ENCODE data around the gene CAND2. TPM values are rescaled to one million over a fixed set of nuclear protein-coding genes. Genes with fewer than 3 reads are reported as not detected.

The CAND2 gene
- polyA plus RNA-seq, 1 of the 3 experiments (the other 2 are of a cell fraction) = 1.5 TPM

GRCh38 chr3:12818773-12819172 lies 22.3 kb downstream of the CAND2 start:
- no peaks in the 10 kb centered on the region for H3K27me3 ChIP-seq (ENCODE audit: insufficient read depth)
- H3K9me3 ChIP-seq = no peaks in the 10 kb centered on the region
- no peaks in the 10 kb centered on the region for H3K79me2 ChIP-seq (ENCODE audit: insufficient read depth)
- no peak overlapping the region for H2AFZ ChIP-seq (ENCODE audit: low read depth)
- TF ChIP-seq ZBTB33 (IDR thresholded peaks at IDR 0.05; ENCODE audit: borderline replicate concordance, low read depth) (no peak), ELF1 (IDR thresholded peaks at IDR 0.05) (no peak)
- H4K20me1 ChIP-seq (ENCODE audit: insufficient read depth) = no peaks in the 10 kb centered on the region
- POLR2A ChIA-PET = interaction anchor here (1.7 kb wide), 1 partner anchor 13 kb away, joined by 4 read pairs; no protein-coding TSS in a partner anchor
- no peak overlapping the region for H3K9ac ChIP-seq
- H3K9me2 ChIP-seq = no peaks in the 10 kb centered on the region
- no peak for DNase-seq
- CTCF ChIA-PET = interaction anchor here (1.1 to 1.8 kb wide), 3 partner anchors 9 to 23 kb away, joined by 4 to 7 read pairs (median 4); partner anchors contain the start of gene RPL32
- peaks cover 0 to 9% of the 10 kb centered on the region in 2 experiments; a peak in 1 of 4 replicates for H3K4me1 ChIP-seq (ENCODE audit: control insufficient read depth in 1 of 2, insufficient read depth in 2 of 2, low read depth in 1 of 2, low read length in 1 of 2)
- H3F3A ChIP-seq (replicated peaks; ENCODE audit: insufficient read depth) = no peaks in the 10 kb centered on the region
- H3K36me3 ChIP-seq (replicated peaks in 1 of 2; ENCODE audit: control insufficient read depth in 1 of 2, insufficient read depth in 2 of 2, low read length in 1 of 2) = no peaks in the 10 kb centered on the region
- H3K4me2 ChIP-seq = no peak overlapping the region
- WGBS (ENCODE audit: low lambda C conversion rate) = 72% methylated on average over 5 of the region's 5 CpGs
- no peak overlapping the region for H3K4me3 ChIP-seq (ENCODE audit: low read depth in 2 of 2, low read length in 1 of 2)
- no peak overlapping the region for H3K27ac ChIP-seq (ENCODE audit: low read depth in 2 of 2, low read length in 1 of 2)

- CTCF ChIA-PET = interaction anchor here (1.2 to 1.9 kb wide), 3 partner anchors 12 to 69 kb away, joined by 4 to 8 read pairs (median 7); partner anchors contain the start of gene RPL32
- WGBS (ENCODE audit: low lambda C conversion rate) = 47% methylated on average over 7 of the region's 8 CpGs
- no peak overlapping the region for H3K4me3 ChIP-seq (ENCODE audit: low read depth in 2 of 2, low read length in 1 of 2)
- no peaks in the 10 kb centered on the region for H3K27me3 ChIP-seq (ENCODE audit: insufficient read depth)
- POLR2A ChIA-PET = interaction anchor here (1.0 kb wide), 1 partner anchor 18 kb away, joined by 3 read pairs; no protein-coding TSS in a partner anchor
- no peaks in the 10 kb centered on the region for H3F3A ChIP-seq (replicated peaks; ENCODE audit: insufficient read depth)
- no peak overlapping the region for H2AFZ ChIP-seq (ENCODE audit: low read depth)
- DNase-seq = no peak
- no peaks in the 10 kb centered on the region for H3K36me3 ChIP-seq (replicated peaks in 1 of 2; ENCODE audit: control insufficient read depth in 1 of 2, insufficient read depth in 2 of 2, low read length in 1 of 2)
- H3K4me1 ChIP-seq (ENCODE audit: control insufficient read depth in 1 of 2, insufficient read depth in 2 of 2, low read depth in 1 of 2, low read length in 1 of 2) = no peaks in the 10 kb centered on the region
- no peaks in the 10 kb centered on the region for H3K79me2 ChIP-seq (ENCODE audit: insufficient read depth)
- H3K27ac ChIP-seq (ENCODE audit: low read depth in 2 of 2, low read length in 1 of 2) = no peak overlapping the region
- no peak for TF ChIP-seq POLR2AphosphoS5 (IDR thresholded peaks at IDR 0.05; ENCODE audit: low read depth, low read length)
- peak; percentile 35 for TF ChIP-seq CTCF (IDR thresholded peaks at IDR 0.05)
- H3K4me2 ChIP-seq = no peak overlapping the region
- H3K9me2 ChIP-seq = no peaks in the 10 kb centered on the region
- no peaks in the 10 kb centered on the region for H3K9me3 ChIP-seq
- H4K20me1 ChIP-seq (ENCODE audit: insufficient read depth) = no peaks in the 10 kb centered on the region
- H3K9ac ChIP-seq = no peak overlapping the region
These were observed 26.4 kb downstream of the CAND2 start for GRCh38 chr3:12822725-12823373.

GRCh38 chr3:12824299-12824698 lies 27.8 kb downstream of the CAND2 start:
- 97% methylated on average over 6 of the region's 7 CpGs for WGBS (ENCODE audit: low lambda C conversion rate)
- DNase-seq = no peak
- Histone ChIP-seq H3K27ac (ENCODE audit: low read depth in 2 of 2, low read length in 1 of 2) (no peak overlapping the region), H3K4me3 (ENCODE audit: low read depth in 2 of 2, low read length in 1 of 2) (no peak overlapping the region), H3K4me2 (no peak overlapping the region), H3K9ac (no peak overlapping the region), H3K79me2 (ENCODE audit: insufficient read depth) (no peaks in the 10 kb centered on the region), H4K20me1 (ENCODE audit: insufficient read depth) (no peaks in the 10 kb centered on the region), H3K27me3 (ENCODE audit: insufficient read depth) (no peaks in the 10 kb centered on the region), H3K36me3 (replicated peaks in 1 of 2; ENCODE audit: control insufficient read depth in 1 of 2, insufficient read depth in 2 of 2, low read length in 1 of 2) (no peaks in the 10 kb centered on the region), H2AFZ (ENCODE audit: low read depth) (no peak overlapping the region), H3K9me2 (no peaks in the 10 kb centered on the region), H3K4me1 (ENCODE audit: control insufficient read depth in 1 of 2, insufficient read depth in 2 of 2, low read depth in 1 of 2, low read length in 1 of 2) (no peaks in the 10 kb centered on the region), H3K9me3 (no peaks in the 10 kb centered on the region), H3F3A (replicated peaks; ENCODE audit: insufficient read depth) (peaks cover 2% of the 10 kb centered on the region)
- ChIA-PET POLR2A (no interaction called here), CTCF (no interaction called here)
- TF ChIP-seq FOXJ3 (CRISPR knock-in tag; IDR thresholded peaks at IDR 0.05) (no peak), RXRA (IDR thresholded peaks at IDR 0.05; ENCODE audit: borderline replicate concordance, low read depth) (no peak), NFIC (IDR thresholded peaks at IDR 0.05; ENCODE audit: borderline replicate concordance) (no peak)
